Stimulated activated CD4-positive, alpha-beta T cell treated with anti-CD3 and anti-CD28 coated beads, Interleukin-1b, Interleukin-23, amount 100 ng/mL, for 24 hours (primary cell): ENCODE results near the gene RANBP10.
A peak's percentile ranks its signal among the peaks of the same experiment; 100 is the strongest.
"Not testable (repeated sequence)": the region's sequence is repeated elsewhere in the genome, so short reads cannot be mapped to it uniquely, and the experiment has no call there.

Experiments
- DNase-seq, 4 experiments: peaks; one replicate each; pipeline ENCODE4 v3.0.0-alpha.2; 2020; ENCODE audit warnings: low read depth in 4 of 4, low spot score in 1 of 4

The RANBP10 gene

DNA sequence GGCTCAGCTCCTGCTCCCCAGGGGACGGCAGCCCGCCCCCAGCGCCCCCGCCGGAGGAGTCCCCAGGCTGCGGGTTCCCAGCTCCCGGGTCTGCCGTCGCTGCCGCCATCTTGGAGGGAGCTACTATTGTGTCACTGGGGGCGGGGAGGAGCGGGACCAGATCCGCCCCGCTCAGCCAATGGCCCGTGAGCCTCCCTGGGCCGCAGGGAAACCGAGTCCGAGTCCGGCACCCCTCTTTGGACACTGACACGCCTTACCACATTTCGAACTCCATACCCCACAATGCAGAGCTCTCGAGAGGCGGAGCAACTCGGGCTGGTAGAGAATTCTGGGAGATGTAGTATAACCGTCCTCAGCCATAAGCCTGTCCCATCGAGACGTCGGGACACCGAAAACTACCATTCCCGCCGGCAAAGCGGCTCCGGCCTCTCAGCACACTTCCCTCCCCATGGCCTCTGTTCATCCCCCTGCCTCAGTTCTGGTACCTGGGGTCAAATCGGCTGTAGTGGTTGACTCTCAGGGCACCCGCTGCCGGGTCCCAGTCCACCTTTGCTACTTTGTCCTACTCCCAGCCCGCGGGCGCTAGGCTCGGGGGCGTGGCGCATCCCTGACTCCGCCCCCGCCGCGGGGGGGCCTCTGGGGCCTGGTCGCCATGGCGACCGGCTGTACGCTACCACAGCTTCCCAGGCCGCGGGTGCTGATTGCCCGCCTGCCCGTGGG lies at the start of gene RANBP10, which contains the start of gene TSNAXIP1:
RANBP10 (minus strand) TSS at position 133 of the 720 bp plus-strand sequence; CDS start at position 109, 24 bp downstream.
TSNAXIP1 (plus strand) TSS at position 462 of the 720 bp plus-strand sequence. CDS start 261 bp downstream, outside the sequence.
- peak; percentile 83 to 95 (median 93) for DNase-seq

DNA sequence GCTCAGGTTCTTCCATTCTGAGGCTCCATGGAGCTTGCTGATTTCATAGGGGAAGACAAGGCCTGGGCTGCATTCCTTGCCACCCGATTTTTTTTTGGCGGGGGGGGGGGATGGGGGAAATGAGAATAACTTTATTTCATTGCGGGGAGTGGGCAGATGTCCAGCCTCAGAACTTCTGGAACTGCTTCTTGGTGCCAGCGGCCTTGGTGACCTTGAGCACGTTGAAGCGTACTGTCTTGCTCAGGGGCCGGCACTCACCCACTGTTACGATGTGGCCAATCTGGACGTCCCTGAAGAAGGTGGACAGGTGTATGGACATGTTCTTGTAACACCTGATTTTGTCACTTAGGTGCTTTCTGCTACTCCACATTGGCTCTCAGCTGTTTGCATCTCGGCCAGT lies 49.4 kb upstream of the RANBP10 start:
- DNase-seq, result no peak

GRCh38 chr16:67853670-67854069 lies 47.3 kb upstream of the RANBP10 start:
- DNase-seq, result no peak

- DNase-seq, result no peak
Observed at GRCh38 chr16:67848118-67848517, 41.8 kb upstream of the RANBP10 start.

GRCh38 chr16:67847064-67847861 lies 40.9 kb upstream of the RANBP10 start, which contains the start of gene CENPT:
Gene CENPT, minus strand, starts transcription at chr16:67847693. Its CDS starts 13,834 bp downstream, at chr16:67833859.
- DNase-seq, result peak in 2 of 4 experiments; percentile 19 to 59

DNA sequence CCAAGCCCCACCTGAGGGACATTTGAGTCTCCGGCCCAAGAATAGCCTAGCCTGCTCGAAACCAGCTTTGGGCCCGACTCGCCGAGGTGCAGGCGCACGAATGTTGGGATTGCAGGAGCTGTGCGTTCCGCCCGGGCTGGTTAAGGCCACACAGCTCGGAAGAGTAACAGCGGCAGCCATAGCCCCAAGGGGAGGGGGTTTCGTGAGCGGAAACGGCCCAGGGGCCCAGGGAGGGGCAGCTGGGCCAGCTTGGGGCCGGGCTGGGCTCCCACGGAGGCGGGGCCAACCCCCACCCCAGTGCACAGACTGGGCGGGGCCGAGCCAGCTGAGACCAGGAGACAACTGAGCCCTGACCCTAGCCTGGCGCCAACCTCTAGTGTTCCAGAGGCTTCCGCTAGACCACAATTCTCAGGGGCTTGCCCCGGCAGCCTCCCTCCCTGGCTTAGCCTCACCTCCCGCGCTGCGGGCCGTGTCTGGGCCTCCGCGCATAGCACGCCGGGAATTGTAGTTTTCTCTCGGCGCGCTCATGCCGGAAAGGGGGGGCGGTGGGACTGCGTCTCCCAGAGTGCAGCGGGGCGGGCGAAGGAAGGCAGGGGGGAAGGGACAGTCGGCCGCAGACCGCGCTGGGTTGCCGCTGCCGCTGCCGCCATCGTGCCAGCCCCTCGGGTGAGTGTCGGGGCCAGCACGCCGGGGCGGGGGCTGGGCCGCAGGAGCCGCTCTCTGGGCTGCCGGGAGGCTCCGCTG lies 40.1 kb upstream of the RANBP10 start, which contains the start of gene NUTF2:
NUTF2 (plus strand) TSS at position 614 of the 744 bp plus-strand sequence. CDS start 18,198 bp downstream, outside the sequence.
- DNase-seq, result peak; percentile 86 to 96 (median 91)

- DNase-seq, result no peak
Observed at GRCh38 chr16:67846063-67846319, 39.6 kb upstream of the RANBP10 start.

- no peak for DNase-seq
Observed at GRCh38 chr16:67845291-67846062, 39.1 kb upstream of the RANBP10 start.

DNA sequence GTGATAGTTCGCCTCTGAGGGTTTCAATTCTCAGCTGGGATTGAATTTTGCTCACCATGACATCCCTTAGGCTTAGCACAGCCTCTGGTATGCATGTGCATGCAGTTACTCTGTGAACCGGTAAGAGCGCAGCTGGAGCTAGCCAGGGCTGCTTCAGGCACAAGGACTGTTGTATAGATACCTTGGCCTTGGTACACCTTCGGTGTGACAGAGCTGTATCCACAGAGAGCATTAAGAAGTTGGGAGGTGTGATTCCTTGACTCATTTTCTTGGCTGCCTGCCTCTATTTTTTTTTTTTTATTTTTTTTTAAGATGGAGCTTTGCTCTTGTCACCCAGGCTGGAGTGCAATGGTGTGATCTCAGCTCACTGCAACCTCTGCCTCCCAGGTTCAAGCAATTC lies 38.1 kb upstream of the RANBP10 start:
- no peak for DNase-seq

DNA sequence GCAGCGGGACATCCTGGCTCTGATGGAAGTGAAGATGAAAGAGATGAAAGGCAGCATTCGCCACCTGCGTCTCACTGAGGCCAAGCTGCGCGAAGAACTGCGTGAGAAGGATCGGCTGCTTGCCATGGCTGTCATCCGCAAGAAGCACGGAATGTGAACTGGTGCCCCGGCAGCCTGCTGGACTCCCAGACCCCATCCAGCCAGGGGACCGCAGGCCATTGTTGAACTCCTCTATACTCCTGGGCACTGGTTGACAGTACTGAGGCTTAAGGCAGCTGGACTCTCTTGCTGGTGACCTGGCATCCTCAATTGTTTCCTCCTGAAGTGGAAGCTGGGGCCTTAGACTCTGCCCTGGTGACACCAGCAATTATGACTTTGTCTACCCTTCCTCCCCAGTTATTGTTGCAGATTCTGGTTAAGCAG lies 37.0 kb upstream of the RANBP10 start:
- no peak for DNase-seq

DNA sequence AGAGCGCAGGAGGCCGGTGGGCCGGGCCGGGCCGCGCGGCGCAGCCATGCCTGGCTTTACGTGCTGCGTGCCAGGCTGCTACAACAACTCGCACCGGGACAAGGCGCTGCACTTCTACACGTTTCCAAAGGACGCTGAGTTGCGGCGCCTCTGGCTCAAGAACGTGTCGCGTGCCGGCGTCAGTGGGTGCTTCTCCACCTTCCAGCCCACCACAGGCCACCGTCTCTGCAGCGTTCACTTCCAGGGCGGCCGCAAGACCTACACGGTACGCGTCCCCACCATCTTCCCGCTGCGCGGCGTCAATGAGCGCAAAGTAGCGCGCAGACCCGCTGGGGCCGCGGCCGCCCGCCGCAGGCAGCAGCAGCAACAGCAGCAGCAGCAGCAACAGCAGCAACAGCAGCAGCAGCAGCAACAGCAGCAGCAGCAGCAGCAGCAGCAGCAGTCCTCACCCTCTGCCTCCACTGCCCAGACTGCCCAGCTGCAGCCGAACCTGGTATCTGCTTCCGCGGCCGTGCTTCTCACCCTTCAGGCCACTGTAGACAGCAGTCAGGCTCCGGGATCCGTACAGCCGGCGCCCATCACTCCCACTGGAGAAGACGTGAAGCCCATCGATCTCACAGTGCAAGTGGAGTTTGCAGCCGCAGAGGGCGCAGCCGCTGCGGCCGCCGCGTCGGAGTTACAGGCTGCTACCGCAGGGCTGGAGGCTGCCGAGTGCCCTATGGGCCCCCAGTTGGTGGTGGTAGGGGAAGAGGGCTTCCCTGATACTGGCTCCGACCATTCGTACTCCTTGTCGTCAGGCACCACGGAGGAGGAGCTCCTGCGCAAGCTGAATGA lies 36.4 kb upstream of the RANBP10 start:
- DNase-seq, result peak in 3 of 4 experiments; percentile 26 to 52 (median 32)

DNA sequence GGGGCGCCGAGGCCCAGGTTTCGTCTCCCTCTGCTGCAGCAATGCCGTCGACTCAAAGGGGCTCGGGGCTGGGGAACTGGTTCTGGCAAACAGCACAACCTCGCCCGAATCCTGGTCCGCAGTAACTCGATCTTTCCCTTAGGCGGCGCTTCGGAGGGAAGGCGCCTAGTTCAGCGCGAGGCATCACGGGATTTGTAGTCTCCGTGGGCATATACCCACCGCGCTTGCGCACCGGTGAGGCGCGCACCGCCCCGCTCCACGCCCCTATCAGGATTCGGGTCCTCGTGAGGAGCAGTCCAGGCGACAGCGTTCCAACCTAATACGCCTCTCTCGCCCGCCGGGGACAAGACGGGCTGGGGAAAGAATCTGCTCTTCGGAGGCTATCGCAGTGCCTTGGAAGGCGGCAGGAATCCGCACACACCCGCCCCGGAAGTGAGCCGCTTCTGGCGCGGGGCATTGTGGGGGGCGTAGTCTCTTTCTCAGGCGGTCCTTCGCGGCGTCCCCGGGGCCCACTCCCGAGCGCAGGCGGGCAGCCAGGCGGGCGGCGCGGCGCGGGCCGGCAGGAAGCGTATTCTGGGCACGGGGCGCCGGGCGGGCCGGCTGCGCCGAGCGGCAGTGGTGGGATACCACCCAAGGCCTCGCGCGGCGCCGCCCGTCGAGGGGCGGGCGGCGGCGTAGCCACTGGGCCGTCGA lies 35.6 kb upstream of the RANBP10 start, which contains the start of gene THAP11:
THAP11 (plus strand) TSS at position 505 of the 693 bp plus-strand sequence. CDS start 235 bp downstream, outside the sequence.
- DNase-seq, result peak; percentile 86 to 93 (median 91)

GRCh38 chr16:67841198-67841815 lies 34.9 kb upstream of the RANBP10 start:
- DNase-seq, result no peak

DNA sequence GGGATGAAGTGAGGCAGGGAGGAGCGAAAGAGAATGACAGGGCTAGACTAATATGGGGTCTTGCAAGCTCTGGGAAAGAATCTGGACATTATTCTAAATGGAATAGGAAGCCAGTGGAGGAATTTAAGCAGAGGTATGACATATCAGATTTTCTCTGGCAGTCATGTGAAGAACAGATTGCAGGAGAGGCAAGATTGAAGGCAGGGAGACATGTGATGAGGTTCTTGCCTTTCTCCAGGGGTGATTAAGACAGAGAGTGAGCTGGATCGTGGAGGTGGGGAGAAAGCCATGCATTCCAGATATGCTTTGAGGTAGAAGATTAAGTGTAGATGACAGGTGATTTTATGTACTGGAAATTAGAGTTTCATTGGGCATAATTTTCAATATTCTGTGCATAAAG lies 31.5 kb upstream of the RANBP10 start:
- no peak for DNase-seq

GRCh38 chr16:67837190-67837589 lies 30.8 kb upstream of the RANBP10 start:
- DNase-seq, result not testable (repeated sequence)

GRCh38 chr16:67834242-67834614 lies 27.9 kb upstream of the RANBP10 start:
- DNase-seq, result no peak

DNA sequence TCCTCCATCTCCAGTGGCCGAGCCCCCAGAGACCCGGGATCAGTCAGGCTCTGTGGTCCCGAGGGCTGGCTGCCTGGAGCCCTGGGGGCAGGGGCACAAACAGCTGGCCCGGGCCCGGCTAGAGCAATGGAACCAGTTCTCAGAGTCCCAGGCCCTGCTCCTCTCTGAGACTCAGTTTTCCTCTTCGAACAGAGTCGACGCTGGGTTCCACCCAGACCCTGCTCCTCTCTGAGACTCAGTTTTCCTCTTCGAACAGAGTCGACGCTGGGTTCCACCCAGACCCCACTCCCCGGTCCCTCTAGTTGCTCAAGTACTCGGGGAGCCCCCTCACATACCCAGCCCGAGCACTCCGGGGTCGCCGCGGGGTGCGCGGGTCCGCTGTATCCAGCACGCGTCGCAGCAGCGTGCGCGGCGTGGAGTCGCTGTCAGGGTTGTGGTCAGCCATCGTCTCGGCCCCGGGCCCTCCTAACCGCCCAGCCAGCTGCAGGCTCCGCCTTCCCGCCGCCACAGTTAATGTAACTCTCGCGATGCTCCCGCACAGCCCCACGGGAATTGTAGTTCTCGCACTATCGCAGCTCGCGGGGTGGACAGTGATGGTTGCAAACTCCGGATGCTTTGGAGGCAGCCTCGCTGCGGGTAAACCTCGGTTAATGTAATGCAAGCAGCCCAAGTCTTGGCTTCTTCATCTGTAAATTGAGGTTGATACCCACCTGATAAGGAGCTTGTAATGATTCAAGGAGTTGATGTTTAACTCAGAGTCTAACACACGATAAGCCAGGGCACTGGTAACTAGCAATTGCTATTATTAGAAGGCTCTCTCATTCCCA lies 27.3 kb upstream of the RANBP10 start:
- DNase-seq, result peak; percentile 83 to 88 (median 86)

- DNase-seq, result no peak
Observed at GRCh38 chr16:67833030-67833414, 26.7 kb upstream of the RANBP10 start.
